Mucosa of rectum (tissue), 2 donors: ENCODE data around the gene ANKRD6.
A peak's percentile ranks its signal among the peaks of the same experiment; 100 is the strongest.
"Not testable (repeated sequence)": the region's sequence is repeated elsewhere in the genome, so short reads cannot be mapped to it uniquely, and the experiment has no call there.

Source experiments
- H3K27ac ChIP-seq, 2 donors: one replicate each; pipeline ENCODE4 v1.7.0; 2013; ENCODE audit warnings: inconsistent platforms in 2 of 2, low read depth in 2 of 2, low read length in 2 of 2
- H3K27me3 ChIP-seq, 2 donors: one replicate each; pipeline ENCODE4 v1.7.0; 2013; ENCODE audit warnings: low read length in 2 of 2; ENCODE audit not compliant: control insufficient read depth in 2 of 2, insufficient read depth in 2 of 2
- H3K36me3 ChIP-seq, 2 donors: one replicate each; pipeline ENCODE4 v1.7.0; 2013; ENCODE audit warnings: low read length in 2 of 2; ENCODE audit not compliant: control insufficient read depth in 2 of 2, insufficient read depth in 2 of 2
- H3K4me1 ChIP-seq, 2 donors: one replicate each; pipeline ENCODE4 v1.7.0; 2013; ENCODE audit warnings: low read length in 2 of 2, mild to moderate bottlenecking in 1 of 2; ENCODE audit not compliant: control insufficient read depth in 2 of 2, insufficient read depth in 2 of 2
- H3K4me3 ChIP-seq, 2 donors: one replicate each; pipeline ENCODE4 v1.7.0; 2013; ENCODE audit warnings: low read length in 2 of 2
- H3K9ac ChIP-seq, 2 donors: one replicate each; pipeline ENCODE4 v1.7.0; 2013; ENCODE audit warnings: low read length in 2 of 2, low read depth in 1 of 2, mild to moderate bottlenecking in 1 of 2
- H3K9me3 ChIP-seq, 2 donors: one replicate each; pipeline ENCODE4 v1.7.0; 2013; ENCODE audit warnings: low read length in 2 of 2; ENCODE audit not compliant: control insufficient read depth in 2 of 2
- donor health status: healthy.
- donor health status: Normal muscosa, but diverticular disease.

Gene ANKRD6

GRCh38 chr6:89432875-89433251, at the start of gene ANKRD6:
ANKRD6 (plus strand) TSS chr6:89433152; CDS start chr6:89566977, 133,825 bp downstream.
- H3K4me3 ChIP-seq = peak within 1 kb of the TSS; percentile 61 to 70
- H3K27ac ChIP-seq = no peak within 1 kb of the TSS
- H3K36me3 ChIP-seq = no peaks in the 10 kb centered on the region
- H3K9me3 ChIP-seq = no peaks in the 10 kb centered on the region
- peaks cover 0 to 3% of the 10 kb centered on the region in 2 donors for H3K27me3 ChIP-seq
- H3K9ac ChIP-seq = peak within 1 kb of the TSS; percentile 41 to 67
- peaks cover 6 to 10% of the 10 kb centered on the region in 2 donors for H3K4me1 ChIP-seq

- H3K9me3 ChIP-seq = no peaks in the 10 kb centered on the region
- no peak overlapping the region for H3K27ac ChIP-seq
- H3K27me3 ChIP-seq = no peaks in the 10 kb centered on the region
- H3K4me3 ChIP-seq = no peak overlapping the region
- H3K36me3 ChIP-seq = no peaks in the 10 kb centered on the region
- no peak overlapping the region for H3K9ac ChIP-seq
- no peaks in the 10 kb centered on the region for H3K4me1 ChIP-seq
Observed at GRCh38 chr6:89385156-89385667, 47.7 kb upstream of the ANKRD6 start.

- no peak overlapping the region for H3K27ac ChIP-seq
- no peaks in the 10 kb centered on the region for H3K4me1 ChIP-seq
- H3K4me3 ChIP-seq = no peak overlapping the region
- no peaks in the 10 kb centered on the region for H3K36me3 ChIP-seq
- no peaks in the 10 kb centered on the region for H3K9me3 ChIP-seq
- no peaks in the 10 kb centered on the region for H3K27me3 ChIP-seq
- H3K9ac ChIP-seq = no peak overlapping the region
Observed at GRCh38 chr6:89385846-89386245, 47.1 kb upstream of the ANKRD6 start.

GRCh38 chr6:89386917-89387491, 45.9 kb upstream of the ANKRD6 start:
- no peaks in the 10 kb centered on the region for H3K9me3 ChIP-seq
- no peak overlapping the region for H3K9ac ChIP-seq
- no peaks in the 10 kb centered on the region for H3K27me3 ChIP-seq
- no peaks in the 10 kb centered on the region for H3K4me1 ChIP-seq
- H3K4me3 ChIP-seq = no peak overlapping the region
- no peaks in the 10 kb centered on the region for H3K36me3 ChIP-seq
- no peak overlapping the region for H3K27ac ChIP-seq

GRCh38 chr6:89387516-89388201, 45.3 kb upstream of the ANKRD6 start:
- Histone ChIP-seq H3K4me3 (no peak overlapping the region), H3K27ac (no peak overlapping the region), H3K9me3 (no peaks in the 10 kb centered on the region), H3K4me1 (no peaks in the 10 kb centered on the region), H3K27me3 (no peaks in the 10 kb centered on the region), H3K9ac (no peak overlapping the region), H3K36me3 (no peaks in the 10 kb centered on the region)

- Histone ChIP-seq H3K4me1 (no peaks in the 10 kb centered on the region), H3K27me3 (no peaks in the 10 kb centered on the region)
Observed at GRCh38 chr6:89388846-89389245, 44.1 kb upstream of the ANKRD6 start.

GRCh38 chr6:89392823-89393222, 40.1 kb upstream of the ANKRD6 start:
- no peaks in the 10 kb centered on the region for H3K27me3 ChIP-seq
- H3K9ac ChIP-seq = no peak overlapping the region
- H3K4me3 ChIP-seq = no peak overlapping the region
- H3K27ac ChIP-seq = no peak overlapping the region
- H3K9me3 ChIP-seq = peaks cover 0 to 4% of the 10 kb centered on the region in 2 donors
- no peaks in the 10 kb centered on the region for H3K4me1 ChIP-seq
- H3K36me3 ChIP-seq = no peaks in the 10 kb centered on the region

More at GRCh38 chr6:89388846-89389245, 44.1 kb upstream of the ANKRD6 start:
- H3K9ac ChIP-seq = no peak overlapping the region
- peaks cover 0 to 4% of the 10 kb centered on the region in 2 donors for H3K9me3 ChIP-seq
- H3K36me3 ChIP-seq = no peaks in the 10 kb centered on the region
- no peak overlapping the region for H3K4me3 ChIP-seq
- H3K27ac ChIP-seq = no peak overlapping the region

GRCh38 chr6:89393659-89394058, 39.3 kb upstream of the ANKRD6 start:
- Histone ChIP-seq H3K9me3 (peaks cover 0 to 4% of the 10 kb centered on the region in 2 donors), H3K4me3 (no peak overlapping the region), H3K27ac (no peak overlapping the region), H3K9ac (no peak overlapping the region), H3K36me3 (no peaks in the 10 kb centered on the region), H3K27me3 (no peaks in the 10 kb centered on the region), H3K4me1 (no peaks in the 10 kb centered on the region)

GRCh38 chr6:89397884-89398283, 35.1 kb upstream of the ANKRD6 start:
- not testable (repeated sequence) for H3K9ac ChIP-seq, H3K4me3 ChIP-seq, H3K4me1 ChIP-seq, H3K27me3 ChIP-seq, H3K27ac ChIP-seq, H3K36me3 ChIP-seq, H3K9me3 ChIP-seq

- H3K27ac ChIP-seq = no peak overlapping the region
- H3K27me3 ChIP-seq = peaks cover 0 to 2% of the 10 kb centered on the region in 2 donors
- no peak overlapping the region for H3K9ac ChIP-seq
- no peaks in the 10 kb centered on the region for H3K4me1 ChIP-seq
- no peaks in the 10 kb centered on the region for H3K9me3 ChIP-seq
- H3K4me3 ChIP-seq = no peak overlapping the region
- no peaks in the 10 kb centered on the region for H3K36me3 ChIP-seq
Observed at GRCh38 chr6:89398762-89399525, 34.0 kb upstream of the ANKRD6 start.
